22Rv1 (cell line): ENCODE data around the gene STAMBP.

Experiments
- H3K27ac ChIP-seq: fragments of 450-650 bp; 2 replicates; pipeline ENCODE4 v1.5.1; 2017
- CTCF ChIP-seq: fragments of 450-650 bp; IDR thresholded peaks from 2 replicates; pipeline ENCODE4 v1.5.1; 2017; ENCODE audit warnings: mild to moderate bottlenecking
- ZFX ChIP-seq: fragments of 450-650 bp; IDR thresholded peaks from 2 replicates; pipeline ENCODE4 v1.6.1; 2017; ENCODE audit warnings: antibody characterized with exemption, borderline replicate concordance

Gene STAMBP

GRCh38 chr2:73837847-73838585 is 9.3 kb downstream of the STAMBP start:
- no peak overlapping the region for H3K27ac ChIP-seq
- TF ChIP-seq CTCF, result no peak
- no peak for TF ChIP-seq ZFX

GRCh38 chr2:73838889-73839534 is 10.3 kb downstream of the STAMBP start:
- TF ChIP-seq ZFX (no peak), CTCF (no peak)
- H3K27ac ChIP-seq, result no peak overlapping the region

GRCh38 chr2:73839653-73840411 is 11.1 kb downstream of the STAMBP start:
- TF ChIP-seq ZFX, result no peak
- TF ChIP-seq CTCF, result no peak
- H3K27ac ChIP-seq, result no peak overlapping the region

GRCh38 chr2:73841912-73842738 is 13.4 kb downstream of the STAMBP start:
- TF ChIP-seq ZFX (no peak), CTCF (no peak)
- peak overlapping the region; percentile 78 for H3K27ac ChIP-seq

- peak overlapping the region; percentile 78 for H3K27ac ChIP-seq
- TF ChIP-seq ZFX (no peak), CTCF (no peak)
Observed at GRCh38 chr2:73842739-73843019, 13.9 kb downstream of the STAMBP start.

GRCh38 chr2:73844087-73844486 is 15.3 kb downstream of the STAMBP start:
- no peak for TF ChIP-seq CTCF
- TF ChIP-seq ZFX, result no peak

More at GRCh38 chr2:73844087-73844486, 15.3 kb downstream of the STAMBP start:
- H3K27ac ChIP-seq, result no peak overlapping the region
